ENCODE data around the gene JAZF1. TPM values are rescaled to one million over a fixed set of nuclear protein-coding genes. Genes with fewer than 3 reads are reported as not detected.

The JAZF1 gene
- total RNA-seq, 1 donor from 2014 or later, result 7.2 TPM

- Mint-ChIP-seq H3K27me3 (ENCODE audit: low read depth) (no peaks in the 10 kb centered on the region), H3K4me1 (peaks cover 38% of the 10 kb centered on the region), H3K9me3 (no peaks in the 10 kb centered on the region), H3K27ac (no peak overlapping the region), H3K36me3 (no peaks in the 10 kb centered on the region), H3K4me3 (no peak overlapping the region)
- no peak for DNase-seq (ENCODE audit: low spot score in 2 of 2, unreplicated experiment in 2 of 2)
- TF ChIP-seq CTCF (IDR thresholded peaks at IDR 0.05; ENCODE audit: unreplicated experiment), result no peak
Measured at GRCh38 chr7:28081016-28081415, 99.6 kb downstream of the JAZF1 start.

DNA sequence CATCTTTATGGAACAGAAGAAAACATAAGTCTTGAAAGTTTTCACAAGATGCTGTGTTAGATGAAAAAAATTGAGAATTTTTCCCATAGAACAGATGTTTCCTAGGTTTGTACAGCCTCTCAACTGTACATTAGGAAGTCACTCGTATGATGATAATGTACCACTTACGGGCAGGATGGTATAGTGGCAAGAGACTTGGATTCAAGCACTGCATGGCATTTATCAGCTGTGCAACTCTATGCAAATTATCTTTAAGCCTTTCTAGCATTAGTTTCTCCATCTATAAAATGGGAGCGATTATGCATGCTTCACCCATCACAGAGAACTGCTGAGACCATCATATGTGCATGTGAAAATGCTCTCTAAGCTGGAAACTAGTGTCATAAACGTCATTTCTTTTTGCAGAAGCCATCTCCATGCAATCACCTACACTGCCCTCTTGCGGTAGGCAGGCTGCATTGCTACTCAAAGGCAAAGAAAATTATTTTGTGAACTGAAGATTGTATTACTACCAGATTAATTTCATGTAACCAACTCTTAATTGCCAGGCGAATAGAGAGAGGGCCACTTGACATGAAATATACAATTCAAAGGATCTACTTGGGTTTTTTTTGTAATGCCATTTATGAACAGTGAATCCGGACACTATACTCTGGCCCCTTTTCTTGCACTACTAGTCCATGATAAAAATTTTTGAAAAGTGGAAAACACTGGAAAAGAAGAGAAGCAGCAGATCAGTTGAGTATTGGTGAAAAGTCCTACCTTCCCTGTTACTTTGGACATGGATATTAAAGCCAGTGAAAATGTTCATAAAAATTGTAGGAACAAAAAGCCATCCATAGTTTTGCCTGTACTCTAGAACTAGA, 102.3 kb downstream of the JAZF1 start:
- peak in 1 of 2 experiments; percentile 55 for DNase-seq (ENCODE audit: low spot score in 2 of 2, unreplicated experiment in 2 of 2)
- Mint-ChIP-seq H3K4me1 (peaks cover 48% of the 10 kb centered on the region), H3K4me3 (no peak overlapping the region), H3K27ac (no peak overlapping the region), H3K27me3 (ENCODE audit: low read depth) (no peaks in the 10 kb centered on the region), H3K36me3 (no peaks in the 10 kb centered on the region), H3K9me3 (no peaks in the 10 kb centered on the region)
- peak; percentile 96 for TF ChIP-seq CTCF (IDR thresholded peaks at IDR 0.05; ENCODE audit: unreplicated experiment)

GRCh38 chr7:28077616-28078015, 103.0 kb downstream of the JAZF1 start:
- Mint-ChIP-seq H3K4me3 (no peak overlapping the region), H3K9me3 (no peaks in the 10 kb centered on the region), H3K36me3 (no peaks in the 10 kb centered on the region), H3K27me3 (ENCODE audit: low read depth) (no peaks in the 10 kb centered on the region), H3K4me1 (peaks cover 53% of the 10 kb centered on the region), H3K27ac (no peak overlapping the region)
- no peak for DNase-seq (ENCODE audit: low spot score in 2 of 2, unreplicated experiment in 2 of 2)
- TF ChIP-seq CTCF (IDR thresholded peaks at IDR 0.05; ENCODE audit: unreplicated experiment), result no peak

- Mint-ChIP-seq H3K27me3 (ENCODE audit: low read depth) (no peaks in the 10 kb centered on the region), H3K27ac (peak overlapping the region; percentile 85), H3K4me1 (peaks cover 61% of the 10 kb centered on the region), H3K4me3 (peak overlapping the region; percentile 35), H3K9me3 (no peaks in the 10 kb centered on the region), H3K36me3 (no peaks in the 10 kb centered on the region)
- TF ChIP-seq CTCF (IDR thresholded peaks at IDR 0.05; ENCODE audit: unreplicated experiment), result no peak
- DNase-seq (ENCODE audit: low spot score in 2 of 2, unreplicated experiment in 2 of 2), result no peak
Measured at GRCh38 chr7:28076423-28077200, 104.0 kb downstream of the JAZF1 start.

GRCh38 chr7:28075674-28076358, 104.8 kb downstream of the JAZF1 start:
- Mint-ChIP-seq H3K36me3 (no peaks in the 10 kb centered on the region), H3K4me3 (no peak overlapping the region), H3K4me1 (peaks cover 65% of the 10 kb centered on the region), H3K27me3 (ENCODE audit: low read depth) (no peaks in the 10 kb centered on the region), H3K27ac (peak overlapping the region; percentile 60), H3K9me3 (no peaks in the 10 kb centered on the region)
- no peak for DNase-seq (ENCODE audit: low spot score in 2 of 2, unreplicated experiment in 2 of 2)
- TF ChIP-seq CTCF (IDR thresholded peaks at IDR 0.05; ENCODE audit: unreplicated experiment), result no peak

All from mesothelial cell of epicardium (in vitro differentiated cells).